Stimulated activated CD8-positive, alpha-beta memory T cell treated with anti-CD3 and anti-CD28 coated beads, Interleukin-7, amount 100 ng/mL, for 1 hour (primary cell): ENCODE measurements around the gene KCNH4.
"Not testable (repeated sequence)": the region's sequence is repeated elsewhere in the genome, so short reads cannot be mapped to it uniquely, and the experiment has no call there.

ENCODE experiments used
- DNase-seq, 2 donors: peaks; one replicate each; pipeline ENCODE4 v3.0.0-alpha.2; 2020; ENCODE audit warnings: low read depth in 2 of 2

KCNH4 gene

GRCh38 chr17:42180922-42181850 lies at the start of gene KCNH4:
KCNH4 (minus strand) TSS chr17:42181142; CDS start chr17:42180945, 197 bp downstream.
- peak; percentile 53 to 66 for DNase-seq

GRCh38 chr17:42230225-42230624 lies 49.3 kb upstream of the KCNH4 start:
- no peak for DNase-seq

GRCh38 chr17:42227849-42228700 lies 47.1 kb upstream of the KCNH4 start:
- no peak for DNase-seq

- DNase-seq: no peak
These were observed 44.7 kb upstream of the KCNH4 start for GRCh38 chr17:42225646-42226045.

- no peak for DNase-seq
These were observed 43.7 kb upstream of the KCNH4 start for GRCh38 chr17:42224651-42225050.

- peak; percentile 17 to 18 for DNase-seq
These were observed 41.2 kb upstream of the KCNH4 start for GRCh38 chr17:42221886-42222745.

GRCh38 chr17:42219280-42219679 lies 38.3 kb upstream of the KCNH4 start:
- not testable (repeated sequence) for DNase-seq

- no peak for DNase-seq
These were observed 33.2 kb upstream of the KCNH4 start for GRCh38 chr17:42214156-42214555.

GRCh38 chr17:42212382-42212781 lies 31.4 kb upstream of the KCNH4 start:
- no peak for DNase-seq

- DNase-seq: not testable (repeated sequence)
These were observed 31.0 kb upstream of the KCNH4 start for GRCh38 chr17:42211921-42212341.

- DNase-seq: no peak
These were observed 29.1 kb upstream of the KCNH4 start for GRCh38 chr17:42210046-42210445.

- DNase-seq: not testable (repeated sequence)
These were observed 25.2 kb upstream of the KCNH4 start for GRCh38 chr17:42206153-42206612.

GRCh38 chr17:42203354-42203753 lies 22.4 kb upstream of the KCNH4 start:
- no peak for DNase-seq

GRCh38 chr17:42202696-42203095 lies 21.8 kb upstream of the KCNH4 start:
- no peak for DNase-seq

GRCh38 chr17:42202159-42202558 lies 21.2 kb upstream of the KCNH4 start:
- no peak for DNase-seq

GRCh38 chr17:42201458-42201772 lies 20.5 kb upstream of the KCNH4 start:
- no peak for DNase-seq

GRCh38 chr17:42200706-42201457 lies 19.9 kb upstream of the KCNH4 start:
- DNase-seq: no peak

GRCh38 chr17:42199416-42200011 lies 18.6 kb upstream of the KCNH4 start:
- DNase-seq: no peak

GRCh38 chr17:42198897-42199296 lies 18.0 kb upstream of the KCNH4 start:
- no peak for DNase-seq

GRCh38 chr17:42197564-42198156 lies 16.7 kb upstream of the KCNH4 start:
- DNase-seq: no peak
